Activated T-helper 1 cell treated with anti-CD3 and anti-CD28 coated beads, Interleukin-2, amount 50 U/mL, for 16 hours (primary cell): ENCODE data around the gene CLRN3.

Experiments
- DNase-seq, 2 donors: peaks; one replicate each; pipeline ENCODE4 v3.0.0-alpha.2; 2020; ENCODE audit warnings: low read depth in 1 of 2, low spot score in 1 of 2

CLRN3 gene

DNA sequence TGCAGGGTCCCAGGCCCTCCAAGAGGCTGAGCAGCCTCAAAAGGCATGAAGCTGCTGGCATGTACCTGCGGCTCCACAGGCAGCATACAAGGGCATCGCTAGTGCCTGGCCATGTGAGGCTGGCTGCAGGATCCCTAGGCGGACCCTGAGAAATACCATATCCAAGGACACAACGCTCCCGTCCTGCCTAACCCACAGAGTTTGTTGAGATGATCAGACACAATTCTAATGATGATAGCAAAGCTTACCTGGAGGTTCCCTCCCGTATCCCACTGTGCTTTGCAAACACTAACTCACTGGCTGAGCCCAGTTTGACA lies 17.3 kb downstream of the CLRN3 start:
- DNase-seq: no peak

DNA sequence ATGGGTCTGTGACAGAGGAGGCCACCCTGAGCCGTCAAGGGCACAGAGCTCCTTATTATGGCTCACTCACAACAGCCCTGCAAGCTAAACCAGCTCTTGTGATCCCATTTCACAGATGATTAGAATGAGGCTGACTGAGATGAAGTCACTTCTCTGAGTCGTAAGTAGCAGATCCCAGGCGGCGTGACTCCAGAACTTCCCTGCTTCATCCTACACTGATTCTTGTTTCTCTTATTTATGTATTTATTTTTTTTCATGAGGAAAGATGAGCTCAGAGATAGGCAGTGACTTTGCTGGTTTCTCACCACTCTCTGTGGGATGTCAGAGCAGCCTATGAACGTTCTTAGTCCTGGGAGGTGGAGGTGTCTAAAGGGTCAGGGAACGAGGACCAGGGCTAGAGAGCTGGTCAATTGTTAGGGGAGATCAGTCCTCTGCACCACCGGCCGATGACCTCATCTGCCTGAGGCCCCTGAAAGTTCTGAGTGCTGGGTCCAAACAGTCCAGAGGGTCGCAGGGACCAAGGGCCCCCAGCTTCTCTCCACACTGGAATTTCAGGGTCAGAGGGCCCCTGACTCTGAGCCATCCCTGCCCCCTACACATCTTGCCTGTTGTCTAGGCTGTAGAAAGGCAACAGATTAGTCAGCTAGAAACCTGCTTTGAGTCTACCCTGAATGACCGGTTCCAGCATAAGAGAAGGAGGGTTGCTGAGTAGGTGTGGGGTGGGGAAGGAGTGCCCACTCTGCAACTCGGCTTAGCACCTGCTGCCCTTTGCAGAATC lies 17.9 kb downstream of the CLRN3 start:
- no peak for DNase-seq

DNA sequence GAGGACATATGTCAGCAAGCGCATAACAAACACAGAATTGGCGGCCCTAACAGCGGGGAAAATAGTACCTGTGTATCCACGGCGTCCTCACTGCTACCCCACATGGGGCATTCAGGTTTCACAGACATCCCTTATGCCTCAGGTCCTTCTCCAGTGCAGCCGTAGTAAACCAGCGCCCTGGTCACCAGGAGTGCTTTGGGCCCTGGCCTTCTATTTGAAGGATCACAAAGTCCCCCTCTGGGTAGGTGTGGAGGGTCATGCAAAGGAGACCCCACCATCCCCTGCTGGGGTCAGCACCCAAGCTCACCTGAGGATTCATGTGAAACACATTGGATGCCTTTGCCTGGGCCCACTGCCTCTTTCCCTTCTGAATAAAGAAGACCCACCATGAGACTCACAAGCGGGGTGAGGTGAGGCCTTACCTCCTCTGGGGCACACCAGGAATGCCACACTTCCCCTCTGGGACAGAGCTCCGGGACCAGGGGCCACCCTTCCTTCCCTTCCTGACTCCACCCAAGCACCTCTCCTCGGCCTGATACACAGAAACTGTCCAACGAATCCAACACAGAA lies 18.8 kb downstream of the CLRN3 start:
- DNase-seq: no peak

DNA sequence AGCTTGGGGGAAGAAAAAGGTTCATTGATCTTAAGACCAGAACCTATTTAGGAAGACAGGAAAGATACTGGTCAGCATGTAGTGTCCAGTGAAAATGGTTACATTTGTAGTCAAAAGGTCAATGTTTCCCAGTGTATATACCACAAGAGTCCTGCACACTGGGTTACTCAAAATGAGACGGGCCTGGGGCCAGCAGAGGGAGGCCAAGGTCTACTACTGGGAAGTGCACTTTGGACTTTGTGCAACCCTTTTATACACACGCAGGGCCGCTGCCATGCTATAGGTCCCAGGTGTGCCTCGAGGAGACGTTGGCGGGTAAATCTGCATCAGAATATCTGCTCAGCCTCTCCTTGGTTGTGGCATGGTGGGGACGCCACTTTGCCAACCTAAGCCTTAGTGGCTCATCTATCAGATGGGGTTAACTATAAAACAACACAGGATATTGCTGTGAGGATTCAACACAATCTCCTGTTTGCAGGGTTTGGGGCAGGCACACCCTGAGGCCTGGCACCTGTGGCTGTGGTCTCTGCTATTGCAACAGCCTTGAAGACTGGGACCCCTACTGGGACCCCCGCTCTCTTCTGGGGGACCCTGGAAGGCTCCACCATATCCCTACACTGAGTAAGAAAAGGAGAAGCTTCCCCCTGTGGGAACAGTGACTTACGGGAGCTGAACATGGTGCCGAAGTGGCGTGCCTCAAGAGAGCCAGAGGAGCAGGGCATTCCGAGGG lies 19.7 kb downstream of the CLRN3 start:
- no peak for DNase-seq

DNA sequence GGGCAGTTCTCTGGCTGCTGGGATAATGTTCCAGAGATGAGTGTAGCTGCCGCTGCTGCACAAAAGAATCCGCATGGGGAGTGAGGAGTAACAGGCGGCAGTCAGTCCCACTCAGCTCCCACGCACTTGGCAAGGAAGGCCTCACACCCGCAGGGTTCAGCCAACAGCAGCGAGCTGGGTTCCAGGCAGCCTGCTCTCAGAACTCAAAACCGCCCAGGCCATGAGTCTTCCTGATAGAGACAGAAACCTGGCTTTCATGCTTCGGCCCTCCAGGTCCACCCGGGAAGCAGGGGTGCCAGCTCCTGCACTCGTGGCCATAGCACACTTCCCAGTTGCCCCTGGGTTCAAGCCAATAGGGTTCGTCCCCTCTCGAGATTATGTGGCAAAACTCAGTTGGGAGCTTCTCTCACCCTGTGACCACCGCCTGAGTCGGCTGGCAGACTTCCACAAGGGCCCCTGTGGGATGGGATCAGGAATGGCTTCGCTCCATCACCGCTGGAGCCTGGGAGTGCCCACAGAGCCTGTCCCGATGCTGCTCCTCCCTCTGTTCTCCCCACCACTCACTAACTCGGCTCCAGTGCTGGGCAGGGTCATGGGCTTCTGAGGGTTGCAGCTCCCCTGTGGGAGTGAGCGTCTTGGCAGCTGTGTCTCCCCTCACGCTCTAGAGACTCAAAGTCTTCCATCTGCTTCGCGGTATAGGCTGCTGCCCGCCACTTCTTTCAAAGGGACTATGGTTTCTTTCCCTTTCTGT lies 20.6 kb downstream of the CLRN3 start:
- no peak for DNase-seq

DNA sequence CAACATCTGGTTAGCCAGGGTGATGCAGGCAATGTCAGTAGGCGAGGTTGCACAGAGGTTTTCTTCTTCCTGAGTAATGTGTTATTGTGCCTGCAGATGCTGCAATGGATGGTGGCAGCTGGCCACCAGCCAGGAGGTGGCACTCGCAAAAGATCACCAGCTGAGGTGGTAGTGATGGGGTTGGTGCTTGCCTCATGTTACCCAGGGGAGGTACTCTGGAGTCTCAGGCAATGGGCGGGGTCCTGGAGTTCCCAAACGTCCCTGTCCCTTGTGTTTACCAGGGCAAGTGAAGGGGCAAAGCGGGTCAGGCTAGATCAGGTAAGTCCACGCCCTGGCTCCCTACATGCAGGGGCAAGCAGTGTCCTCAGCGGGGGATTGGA lies 21.1 kb downstream of the CLRN3 start:
- no peak for DNase-seq

DNA sequence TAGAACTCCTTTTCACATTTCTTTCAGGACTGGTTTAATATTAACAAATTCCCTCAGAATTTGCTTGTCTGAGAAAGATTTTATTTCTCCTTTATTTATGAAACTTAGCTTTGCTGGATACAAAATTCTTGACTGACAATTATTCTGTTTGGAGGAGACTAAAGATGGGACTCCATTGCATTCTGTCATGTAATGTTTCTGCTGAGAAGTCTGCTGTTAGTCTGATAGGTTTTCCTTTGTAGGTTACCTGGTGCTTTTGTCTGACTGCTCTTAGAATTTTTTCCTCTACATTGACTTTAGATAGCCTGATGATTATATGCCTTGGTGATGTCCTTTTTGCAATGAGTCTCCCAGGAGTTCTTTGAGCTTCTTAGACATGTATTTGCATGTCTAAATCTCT lies 23.4 kb downstream of the CLRN3 start:
- no peak for DNase-seq

DNA sequence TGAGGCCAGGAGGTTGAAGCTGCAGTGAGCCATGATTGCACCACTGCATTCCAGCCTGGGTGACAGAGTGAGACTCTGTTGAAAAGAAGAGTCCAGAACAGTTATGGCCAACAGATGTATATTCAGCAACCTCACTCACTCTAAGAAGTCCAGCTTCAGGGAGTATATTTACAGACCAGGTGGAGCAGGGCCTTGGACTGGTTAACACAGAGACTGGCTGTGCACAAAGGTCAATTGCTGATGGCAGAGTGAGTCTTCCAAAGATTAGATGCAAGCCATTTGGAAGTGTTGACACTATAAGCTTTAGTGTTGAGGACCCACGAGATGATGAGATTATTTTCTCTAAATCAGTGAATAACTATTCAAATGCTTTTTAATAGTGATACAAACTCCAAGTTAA lies 24.9 kb downstream of the CLRN3 start:
- no peak for DNase-seq

DNA sequence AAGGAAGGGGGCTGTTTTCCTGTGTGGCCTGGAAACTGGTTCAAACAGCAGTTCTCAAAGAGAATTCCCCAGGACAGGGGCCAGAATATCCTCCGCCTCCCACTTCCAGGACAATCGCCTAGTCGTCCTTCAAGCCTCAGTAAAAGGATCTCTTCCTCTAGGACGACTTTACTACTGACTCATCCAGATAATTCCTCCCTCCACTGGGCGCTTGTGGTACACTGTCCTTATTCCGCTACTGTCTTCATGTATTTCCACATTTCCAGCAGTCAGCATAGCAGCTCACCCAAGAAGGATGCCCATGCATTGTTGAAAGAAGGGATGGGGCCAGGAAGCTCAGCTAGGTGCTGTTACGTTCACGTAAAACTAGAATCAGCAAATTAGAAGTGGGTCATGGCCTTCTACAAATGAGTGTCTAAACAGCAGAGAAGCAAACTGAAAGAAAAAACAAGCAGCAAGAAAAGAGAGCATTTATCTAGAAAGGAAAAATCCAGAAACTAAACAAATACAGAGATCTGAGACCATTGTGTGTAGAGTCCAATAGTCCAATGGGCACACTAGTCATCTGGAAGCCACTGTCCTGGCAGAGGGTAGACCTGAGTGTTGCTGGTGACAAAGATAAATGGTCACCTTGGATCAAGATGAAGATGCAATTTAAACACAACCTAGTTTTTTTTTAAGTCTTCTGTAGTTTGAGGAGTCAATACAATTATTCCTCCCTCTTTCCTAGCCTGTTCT lies 26.3 kb downstream of the CLRN3 start:
- DNase-seq: no peak

DNA sequence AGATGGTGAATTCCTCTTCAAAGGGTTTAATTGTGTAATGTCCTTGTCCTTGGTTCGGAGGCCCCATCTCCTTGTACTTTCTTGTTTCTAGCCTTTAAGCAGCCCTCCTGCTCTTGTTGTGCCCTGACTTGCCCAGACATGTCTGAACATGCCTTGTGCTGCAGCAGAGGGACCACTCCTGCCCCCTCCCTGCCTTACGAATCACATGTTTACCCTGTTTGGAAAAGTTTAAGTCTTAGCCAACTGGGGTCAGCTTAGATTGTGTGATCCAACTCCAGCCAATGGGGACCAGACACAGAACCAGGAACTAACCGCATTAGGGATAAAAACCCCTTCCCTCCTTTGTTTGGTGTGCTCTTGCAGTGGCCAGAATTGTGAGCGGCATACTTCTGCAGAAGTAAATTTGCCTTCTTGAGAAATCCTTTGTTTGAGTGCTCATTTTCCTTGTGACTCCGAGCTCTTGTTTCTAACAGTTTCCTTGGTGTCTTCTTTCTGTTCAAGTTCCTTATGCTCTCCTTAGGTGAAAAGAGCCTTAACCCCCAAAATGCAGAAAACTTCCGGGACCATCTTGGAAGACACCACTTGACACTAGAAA lies 29.4 kb downstream of the CLRN3 start:
- DNase-seq: no peak

DNA sequence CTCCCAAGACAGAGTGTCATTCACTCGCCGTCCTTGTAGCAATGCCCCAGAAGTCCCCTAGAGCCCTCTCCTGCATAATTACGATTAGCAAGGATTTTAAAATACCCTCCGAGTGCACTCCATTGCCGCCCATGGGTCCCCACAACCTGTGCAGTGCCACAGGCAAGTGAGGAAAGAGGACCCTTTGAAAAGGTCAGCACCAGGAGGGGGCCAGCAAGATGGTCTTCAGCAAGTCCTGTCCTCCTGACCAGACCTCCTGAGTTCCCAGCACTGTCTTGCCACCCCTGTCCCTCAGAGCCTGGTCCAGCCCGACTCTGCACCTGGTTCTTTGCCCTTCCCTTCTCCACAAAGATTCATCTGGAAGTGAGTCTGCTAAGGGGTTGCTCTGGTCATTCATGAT lies 32.1 kb downstream of the CLRN3 start:
- DNase-seq: no peak

DNA sequence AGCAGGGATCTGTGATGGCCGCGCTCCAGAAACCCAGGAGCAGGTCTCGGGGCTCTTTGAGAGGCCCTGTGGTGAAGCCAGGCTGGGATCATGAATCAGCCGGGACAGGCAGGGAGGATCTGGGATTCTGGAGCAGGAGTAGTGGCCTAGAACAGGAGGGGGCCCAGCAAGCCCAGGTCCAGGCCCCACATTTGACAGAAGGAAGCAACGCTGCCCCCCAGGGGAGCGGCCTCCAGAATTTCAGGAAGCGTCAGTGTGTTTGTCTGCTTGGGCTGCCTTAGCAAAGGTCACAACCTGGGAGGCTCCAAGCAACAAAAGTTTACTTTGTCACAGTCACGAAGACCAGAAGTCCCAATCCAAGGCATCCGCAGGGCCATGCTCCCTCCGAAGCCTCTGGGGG lies 36.8 kb downstream of the CLRN3 start:
- DNase-seq: no peak

DNA sequence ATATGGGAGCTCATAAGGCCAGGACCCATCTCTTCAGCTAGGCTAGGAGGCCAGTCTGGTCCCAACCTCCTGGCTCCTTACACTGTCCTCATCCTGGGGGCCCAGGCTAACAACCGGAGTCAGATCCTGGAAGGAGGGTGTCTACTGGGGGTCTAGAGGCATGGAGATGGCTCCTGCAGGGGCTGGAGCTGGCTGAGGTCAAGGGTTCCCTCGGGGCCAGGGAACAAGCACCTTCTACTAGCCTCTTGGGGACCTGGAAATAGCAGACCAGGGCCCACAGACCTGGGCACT lies 37.2 kb downstream of the CLRN3 start:
- no peak for DNase-seq

DNA sequence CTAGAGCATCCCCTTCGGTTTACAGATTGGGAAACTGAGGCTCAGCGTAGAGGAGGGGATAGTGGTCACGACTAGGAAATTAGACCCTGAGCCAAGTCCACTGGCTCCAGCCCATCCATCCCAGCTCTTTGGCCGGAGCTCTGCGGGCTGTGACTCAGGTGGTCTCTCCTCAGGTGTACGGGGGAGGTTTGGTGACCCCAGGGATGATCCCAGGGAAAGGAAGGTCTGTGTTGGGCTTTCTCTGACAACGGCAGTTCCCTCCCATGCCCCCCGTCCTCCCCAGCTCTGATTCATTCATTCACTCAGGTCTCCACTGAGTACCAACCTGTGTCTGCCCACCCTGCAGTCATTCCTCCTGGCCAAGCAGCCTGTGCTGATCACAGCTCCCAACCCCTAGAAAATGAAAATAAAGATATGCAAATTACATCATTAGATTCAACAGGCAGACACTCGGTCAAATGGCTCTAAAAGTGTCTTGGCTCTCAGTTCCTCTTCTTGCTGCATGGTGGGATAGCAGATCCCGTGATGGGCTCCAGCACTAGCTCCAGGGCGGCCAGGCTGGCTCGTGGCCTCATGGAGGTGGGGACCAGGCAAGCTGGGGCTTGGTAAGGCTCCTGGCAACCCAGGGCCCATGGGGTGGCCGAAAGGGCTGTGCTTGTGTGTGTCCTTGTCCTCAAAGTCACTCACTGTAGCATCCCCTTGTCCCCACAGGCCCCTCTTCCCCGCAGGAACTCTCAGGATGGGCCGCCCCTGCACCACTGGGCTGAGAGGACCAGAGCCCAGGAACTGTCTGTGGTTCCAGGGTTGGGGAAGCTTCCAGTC lies 37.8 kb downstream of the CLRN3 start:
- no peak for DNase-seq

DNA sequence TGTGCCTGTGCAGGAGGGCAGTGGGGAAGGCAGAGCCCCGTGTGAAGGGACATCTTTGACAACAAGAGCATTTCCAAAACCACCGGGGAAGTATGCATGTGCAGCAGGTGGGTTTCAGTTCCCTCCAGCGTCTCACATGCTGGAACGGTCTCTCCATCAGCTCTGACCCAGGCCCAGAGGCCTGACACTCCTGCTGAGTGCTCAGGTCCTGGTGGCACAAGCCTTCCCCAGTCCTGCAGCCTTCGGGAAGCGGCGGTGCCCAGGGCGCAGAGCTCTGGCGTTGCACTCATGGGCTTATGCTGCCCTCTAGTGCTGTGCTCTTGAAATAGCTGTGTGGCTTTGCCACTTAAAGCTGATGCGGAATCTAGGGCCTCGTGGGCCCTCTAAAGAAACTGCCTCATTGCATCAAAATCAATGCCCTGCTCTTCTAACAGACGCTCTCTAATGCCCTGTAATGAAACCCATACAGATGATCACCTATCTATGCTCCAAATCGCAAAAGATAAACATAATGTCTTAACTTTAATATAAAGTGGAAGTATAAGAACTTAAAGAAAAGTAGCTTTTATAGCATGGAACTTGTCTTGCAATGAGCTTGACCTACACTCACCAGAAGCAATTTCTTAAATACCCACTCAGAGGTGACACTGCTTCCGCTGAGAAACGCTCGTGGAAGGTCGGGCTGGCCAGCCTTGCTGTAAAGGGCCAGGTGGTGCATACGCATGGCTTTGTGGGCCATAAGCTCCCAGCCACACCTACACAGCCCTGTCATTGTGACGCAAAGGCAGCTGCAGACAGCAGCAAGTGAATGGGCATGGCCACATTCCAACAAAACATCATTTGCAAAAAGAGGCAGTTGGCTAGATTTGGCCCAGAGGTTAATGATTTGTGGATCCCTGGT lies 38.6 kb downstream of the CLRN3 start:
- peak in 1 of 2 donors; percentile 8 for DNase-seq

DNA sequence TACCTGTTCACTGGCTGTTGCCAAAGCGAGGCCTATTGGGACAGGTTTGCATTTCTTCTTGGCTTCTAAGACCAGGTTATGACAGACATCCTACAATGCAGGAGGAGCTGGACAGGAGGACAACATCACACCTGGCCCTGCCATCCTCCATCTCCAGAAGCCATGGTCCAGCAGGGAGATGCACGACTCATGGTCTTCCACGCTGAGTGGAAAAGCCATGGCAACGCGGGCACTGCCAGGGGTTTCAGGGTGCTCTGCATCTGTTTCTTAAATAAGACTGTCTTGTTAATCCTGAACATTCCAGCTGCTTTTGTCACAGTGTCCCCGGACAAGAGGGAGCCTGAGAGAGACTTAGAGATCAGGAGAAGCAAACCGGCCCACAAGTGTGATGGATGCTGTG lies 40.3 kb downstream of the CLRN3 start:
- no peak for DNase-seq

DNA sequence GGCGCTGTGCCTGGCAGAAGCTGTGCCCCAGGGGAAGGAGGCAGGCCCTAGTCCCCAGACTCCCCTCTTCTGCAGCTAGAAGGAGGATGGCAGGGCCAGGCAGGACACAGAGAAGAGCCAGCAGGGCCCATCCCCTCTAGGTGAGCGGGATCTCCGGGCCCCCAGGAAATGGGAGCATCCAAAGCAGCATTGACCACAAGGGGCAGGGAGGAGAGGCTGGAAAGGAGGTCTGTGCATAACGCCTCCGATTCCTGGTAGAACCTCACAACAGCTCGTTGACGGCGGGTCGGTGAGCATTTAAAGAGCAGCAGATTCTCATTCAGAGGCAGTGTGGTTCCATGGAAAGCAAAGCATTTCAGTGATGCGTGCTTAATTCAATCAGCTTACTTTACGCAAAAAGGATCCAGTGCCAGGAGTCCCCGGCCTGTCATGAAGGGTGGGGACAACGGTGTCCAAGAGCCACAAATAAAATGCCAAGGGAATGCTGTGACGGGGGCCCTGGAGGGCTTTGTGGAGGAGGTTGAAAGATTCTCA lies 41.0 kb downstream of the CLRN3 start:
- no peak for DNase-seq

DNA sequence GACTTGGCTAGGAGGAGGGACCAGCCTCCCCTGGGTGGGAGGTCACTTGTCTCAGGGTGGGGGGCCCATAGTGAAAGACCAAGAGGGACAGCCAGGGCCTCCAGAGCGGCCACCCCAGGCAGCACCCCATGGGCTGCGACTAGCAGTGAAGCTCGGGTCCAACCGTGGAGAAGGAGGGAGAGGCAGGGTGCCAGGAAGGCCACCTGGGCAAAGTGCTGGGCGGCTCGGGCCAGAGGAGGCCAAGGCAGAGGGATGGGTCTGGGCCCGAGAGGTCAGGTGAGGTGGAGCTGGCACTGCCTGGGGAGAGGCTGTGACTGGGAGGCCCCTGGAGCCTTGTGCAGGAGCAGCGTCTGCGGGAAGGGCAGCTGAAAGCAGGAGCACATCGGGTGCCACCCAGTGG lies 41.8 kb downstream of the CLRN3 start:
- DNase-seq: no peak

DNA sequence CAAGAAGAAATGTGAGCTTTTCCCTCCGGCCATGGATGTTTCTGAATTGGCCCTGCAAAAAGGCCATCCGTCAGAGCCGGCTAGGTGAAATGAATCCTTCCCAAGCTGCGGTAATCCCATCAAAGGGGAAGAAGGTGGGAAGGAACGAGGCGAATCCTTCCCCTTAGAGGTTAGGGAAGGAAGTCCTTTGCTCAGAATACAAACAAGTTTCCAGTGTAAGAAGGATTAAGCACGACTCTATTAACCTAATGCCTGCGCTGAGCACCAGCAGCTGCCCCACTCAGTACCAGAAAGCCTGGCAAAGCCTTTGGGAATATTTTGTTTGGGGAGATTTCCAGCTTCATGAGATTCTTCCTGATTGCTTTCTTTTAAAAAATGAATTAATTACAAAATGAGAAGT lies 42.8 kb downstream of the CLRN3 start:
- DNase-seq: no peak
